HUDEP-2 (cell line): ENCODE results near the gene SLC23A2.
"Not testable (repeated sequence)": the region's sequence is repeated elsewhere in the genome, so short reads cannot be mapped to it uniquely, and the experiment has no call there.

Source experiments
- DNase-seq, 76 experiments: peaks; one replicate each; lab custom pipeline; 2025; ENCODE audit not compliant: unreplicated experiment in 76 of 76; lab: John Stamatoyannopoulos, UW

The SLC23A2 gene

GRCh38 chr20:5013682-5014447 lies 12.6 kb upstream of the SLC23A2 start:
- no peak for DNase-seq

GRCh38 chr20:5008759-5009158 lies 7.4 kb upstream of the SLC23A2 start:
- no peak for DNase-seq

GRCh38 chr20:5005326-5005725 lies 4.0 kb upstream of the SLC23A2 start:
- DNase-seq = no peak

GRCh38 chr20:5004825-5005224 lies 3.5 kb upstream of the SLC23A2 start:
- not testable (repeated sequence) for DNase-seq

GRCh38 chr20:5003626-5004025 lies 2.3 kb upstream of the SLC23A2 start:
- DNase-seq = no peak

- DNase-seq = no peak
Measured at GRCh38 chr20:5002077-5002413, 735 bp upstream of the SLC23A2 start.

- DNase-seq = peak in 1 of 76 experiments; percentile 4
Measured at GRCh38 chr20:5000263-5001173, 792 bp downstream of the SLC23A2 start.

- DNase-seq = no peak
Measured at GRCh38 chr20:4999788-5000187, 1.5 kb downstream of the SLC23A2 start.

- no peak for DNase-seq
Measured at GRCh38 chr20:4998160-4998651, 3.1 kb downstream of the SLC23A2 start.

- DNase-seq = no peak
Measured at GRCh38 chr20:4997222-4997621, 4.1 kb downstream of the SLC23A2 start.

GRCh38 chr20:4989570-4989969 lies 11.7 kb downstream of the SLC23A2 start:
- DNase-seq = no peak

- DNase-seq = no peak
Measured at GRCh38 chr20:4987130-4987529, 14.2 kb downstream of the SLC23A2 start.

- DNase-seq = no peak
Measured at GRCh38 chr20:4985658-4986057, 15.7 kb downstream of the SLC23A2 start.

- no peak for DNase-seq
Measured at GRCh38 chr20:4982281-4982680, 19.0 kb downstream of the SLC23A2 start.

GRCh38 chr20:4979841-4980410 lies 21.4 kb downstream of the SLC23A2 start:
- no peak for DNase-seq

- no peak for DNase-seq
Measured at GRCh38 chr20:4978050-4978918, 23.0 kb downstream of the SLC23A2 start.

GRCh38 chr20:4976014-4976413 lies 25.3 kb downstream of the SLC23A2 start:
- not testable (repeated sequence) for DNase-seq

- peak in 11 of 76 experiments; percentile 2 to 27 (median 6) for DNase-seq
Measured at GRCh38 chr20:4973330-4974097, 27.8 kb downstream of the SLC23A2 start.

- DNase-seq = no peak
Measured at GRCh38 chr20:4972506-4973251, 28.6 kb downstream of the SLC23A2 start.
